SK-N-SH (cell line): ENCODE results near the gene CALCOCO1. TPM values are rescaled to one million over a fixed set of nuclear protein-coding genes. Genes with fewer than 3 reads are reported as not detected.

Experiments used
- CTCF ChIA-PET: fragments of 300-600, 350-600 bp; formaldehyde crosslinking; extraction: SDS; loops from one replicate; lab custom pipeline; 2021; lab: Yijun Ruan, JAX
- POLR2A ChIA-PET: fragments of 350-600 bp; sonication (Branson Sonifier 250); formaldehyde crosslinking; extraction: SDS; loops from one replicate; lab custom pipeline; 2020; ENCODE audit warnings: antibody characterized with exemption, inconsistent platforms; lab: Yijun Ruan, JAX
- DNase-seq: peaks from one replicate; pipeline ENCODE4 v3.0.0; 2012
- H2AFZ ChIP-seq: fragments of 200-600 bp; sonication (generic); 2 replicates; pipeline ENCODE4 v1.8.1; 2016; ENCODE audit warnings: antibody characterized with exemption, mild to moderate bottlenecking, low read depth
- H3F3A ChIP-seq: fragments of 200-600 bp; sonication (generic); replicated peaks from 2 replicates; pipeline ENCODE3; 2016; ENCODE audit warnings: antibody characterized with exemption, mild to moderate bottlenecking; ENCODE audit not compliant: insufficient read depth
- H3K27ac ChIP-seq, 2 experiments: fragments of 200-500 bp in 1 of 2; fragments of 200-600 bp in 1 of 2; sonication (Bioruptor generic) in 1 of 2; sonication (generic), shearing (Covaris generic) in 1 of 2; 2 replicates each; pipeline versions ENCODE4 v1.5.1 to v1.6.1; 2014 to 2016; ENCODE audit warnings: low read depth in 2 of 2, inconsistent platforms in 1 of 2, low read length in 1 of 2, mild to moderate bottlenecking in 1 of 2, mixed read lengths in 1 of 2
- H3K27me3 ChIP-seq: fragments of 200-600 bp; sonication (generic), shearing (Covaris generic); 2 replicates; pipeline ENCODE4 v1.6.1; 2016; ENCODE audit warnings: mixed run types; ENCODE audit not compliant: insufficient read depth
- H3K36me3 ChIP-seq, 2 experiments: fragments of 200-500 bp in 1 of 2; fragments of 200-600 bp in 1 of 2; sonication (Bioruptor generic) in 1 of 2; sonication (generic) in 1 of 2; replicated peaks in 1 of 2; 2 replicates each; pipeline versions ENCODE3 to v1.5.1; 2014 to 2016; ENCODE audit warnings: low read length in 1 of 2, mild to moderate bottlenecking in 1 of 2; ENCODE audit not compliant: insufficient read depth in 2 of 2, control insufficient read depth in 1 of 2
- H3K4me1 ChIP-seq, 2 experiments: fragments of 200-500 bp in 1 of 2; fragments of 200-600 bp in 1 of 2; sonication (Bioruptor generic) in 1 of 2; sonication (generic), shearing (Covaris generic) in 1 of 2; 2 replicates each; pipeline versions ENCODE4 v1.5.1 to v1.6.1; 2014 to 2016; ENCODE audit warnings: low read depth in 1 of 2, low read length in 1 of 2, mixed run types in 1 of 2; ENCODE audit not compliant: insufficient read depth in 2 of 2, control insufficient read depth in 1 of 2
- H3K4me2 ChIP-seq: fragments of 200-600 bp; sonication (generic), shearing (Covaris generic); 2 replicates; pipeline ENCODE4 v1.6.1; 2017; ENCODE audit warnings: mixed run types
- H3K4me3 ChIP-seq, 2 experiments: fragments of 200-500 bp in 1 of 2; fragments of 200-600 bp in 1 of 2; sonication (Bioruptor generic) in 1 of 2; sonication (generic), shearing (Covaris generic) in 1 of 2; 2 replicates each; pipeline versions ENCODE4 v1.5.1 to v1.8.1; 2014 to 2016; ENCODE audit warnings: low read depth in 2 of 2, inconsistent platforms in 1 of 2, low read length in 1 of 2, mild to moderate bottlenecking in 1 of 2, mixed read lengths in 1 of 2, moderate library complexity in 1 of 2
- H3K79me2 ChIP-seq: fragments of 200-600 bp; sonication (generic); 2 replicates; pipeline ENCODE4 v1.8.1; 2017; ENCODE audit warnings: mild to moderate bottlenecking; ENCODE audit not compliant: insufficient read depth
- H3K9ac ChIP-seq: fragments of 200-600 bp; sonication (generic); 2 replicates; pipeline ENCODE4 v1.6.1; 2017; ENCODE audit warnings: mixed run types
- H3K9me2 ChIP-seq: fragments of 200-600 bp; sonication (generic); 2 replicates; pipeline ENCODE4 v1.6.1; 2017; ENCODE audit warnings: mixed run types
- H3K9me3 ChIP-seq: fragments of 200-600 bp; sonication (generic); 2 replicates; pipeline ENCODE4 v1.6.1; 2017; ENCODE audit warnings: mixed run types, mild to moderate bottlenecking, moderate library complexity
- H4K20me1 ChIP-seq: fragments of 200-600 bp; sonication (generic); 2 replicates; pipeline ENCODE4 v1.6.1; 2017; ENCODE audit warnings: mild to moderate bottlenecking, mixed run types; ENCODE audit not compliant: insufficient read depth
- CHD2 ChIP-seq: fragments of 150-350 bp; IDR thresholded peaks from 2 replicates; pipeline ENCODE4 v1.6.1; 2018; ENCODE audit warnings: low read length; ENCODE audit not compliant: partially characterized antibody
- ELF1 ChIP-seq: IDR thresholded peaks from 2 replicates; pipeline ENCODE4 v1.4.0; 2012
- EP300 ChIP-seq, 2 experiments: IDR thresholded peaks; 2 replicates each; pipeline versions ENCODE4 v1.4.0 to v1.6.1; 2012; ENCODE audit warnings: borderline replicate concordance in 1 of 2, low read depth in 1 of 2, low read length in 1 of 2
- EZH2phosphoT487 ChIP-seq: fragments of 200-600 bp; sonication (generic); IDR thresholded peaks from 2 replicates; pipeline ENCODE4 v1.6.1; 2017; ENCODE audit warnings: low read depth, mixed run types, mild to moderate bottlenecking, antibody characterized with exemption, moderate library complexity, borderline replicate concordance
- FOSL2 ChIP-seq: IDR thresholded peaks from 2 replicates; pipeline ENCODE4 v1.4.0; 2012; ENCODE audit warnings: low read depth, mild to moderate bottlenecking, moderate library complexity, borderline replicate concordance
- FOXJ3 ChIP-seq: sonication (generic); formaldehyde crosslinking; IDR thresholded peaks from 2 replicates; pipeline ENCODE4 v1.5.1; 2020; ENCODE audit warnings: mild to moderate bottlenecking, missing genetic modification reagents
- FOXM1 ChIP-seq: IDR thresholded peaks from 2 replicates; pipeline ENCODE4 v1.4.0; 2012; ENCODE audit warnings: low read depth, mild to moderate bottlenecking
- GABPA ChIP-seq: IDR thresholded peaks from 2 replicates; pipeline ENCODE4 v1.4.0; 2012; ENCODE audit warnings: low read depth, mild to moderate bottlenecking
- GATA2 ChIP-seq: sonication (generic); formaldehyde crosslinking; IDR thresholded peaks from 2 replicates; pipeline ENCODE4 v1.5.0; 2020; ENCODE audit warnings: mild to moderate bottlenecking, missing genetic modification reagents
- JUND ChIP-seq: IDR thresholded peaks from 2 replicates; pipeline ENCODE4 v1.4.0; 2012
- MAX ChIP-seq: IDR thresholded peaks from 2 replicates; pipeline ENCODE4 v1.4.0; 2012; ENCODE audit warnings: low read depth
- MEF2A ChIP-seq: IDR thresholded peaks from 2 replicates; pipeline ENCODE4 v1.4.0; 2012; ENCODE audit warnings: low read depth, borderline replicate concordance
- MXI1 ChIP-seq: IDR thresholded peaks from 2 replicates; pipeline ENCODE4 v1.6.1; 2012; ENCODE audit warnings: mild to moderate bottlenecking, low read depth, low read length, improper control_type of control experiment
- NFIC ChIP-seq: IDR thresholded peaks from 2 replicates; pipeline ENCODE4 v1.4.0; 2012; ENCODE audit warnings: borderline replicate concordance
- NRF1 ChIP-seq: IDR thresholded peaks from 2 replicates; pipeline ENCODE4 v1.6.1; 2012; ENCODE audit warnings: low read depth, mild to moderate bottlenecking, low read length
- POLR2AphosphoS5 ChIP-seq: IDR thresholded peaks from 2 replicates; pipeline ENCODE4 v1.6.1; 2012; ENCODE audit warnings: low read depth, low read length
- RAD21 ChIP-seq: IDR thresholded peaks from 2 replicates; pipeline ENCODE4 v1.6.1; 2012; ENCODE audit warnings: mild to moderate bottlenecking, low read length
- RCOR1 ChIP-seq: fragments of 150-350 bp; IDR thresholded peaks from 2 replicates; pipeline ENCODE4 v1.6.1; 2017; ENCODE audit warnings: antibody characterized with exemption, low read length
- REST ChIP-seq: IDR thresholded peaks from 2 replicates; pipeline ENCODE4 v1.6.1; 2012; ENCODE audit warnings: mild to moderate bottlenecking, low read depth, low read length, moderate library complexity
- RFX5 ChIP-seq: IDR thresholded peaks from 2 replicates; pipeline ENCODE4 v1.6.1; 2012; ENCODE audit warnings: mild to moderate bottlenecking, improper control_type of control experiment, low read length
- RXRA ChIP-seq: IDR thresholded peaks from 2 replicates; pipeline ENCODE4 v1.4.0; 2012; ENCODE audit warnings: low read depth, mild to moderate bottlenecking, borderline replicate concordance
- SIN3A ChIP-seq: IDR thresholded peaks from 2 replicates; pipeline ENCODE4 v1.6.1; 2012; ENCODE audit warnings: low read depth, mild to moderate bottlenecking, low read length, moderate library complexity, borderline replicate concordance
- SMC3 ChIP-seq: IDR thresholded peaks from 2 replicates; pipeline ENCODE4 v1.6.1; 2012; ENCODE audit warnings: low read depth, low read length, improper control_type of control experiment
- TAF1 ChIP-seq: IDR thresholded peaks from 2 replicates; pipeline ENCODE4 v1.6.1; 2012; ENCODE audit warnings: low read depth, mild to moderate bottlenecking, low read length, moderate library complexity, borderline replicate concordance
- TEAD4 ChIP-seq: IDR thresholded peaks from 2 replicates; pipeline ENCODE4 v1.4.0; 2012; ENCODE audit warnings: mild to moderate bottlenecking, borderline replicate concordance; ENCODE audit not compliant: insufficient read depth
- USF2 ChIP-seq: fragments of 150-350 bp; IDR thresholded peaks from 2 replicates; pipeline ENCODE4 v1.6.1; 2017; ENCODE audit warnings: antibody characterized with exemption, low read length, low read depth, borderline replicate concordance
- YY1 ChIP-seq: IDR thresholded peaks from 2 replicates; pipeline ENCODE4 v1.4.0; 2012; ENCODE audit warnings: low read depth, mild to moderate bottlenecking
- WGBS: methylation state at CpG from one replicate; pipeline ENCODE4 v1.1.6; 2017; ENCODE audit warnings: low lambda C conversion rate; 5-methylcytosine and 5-hydroxymethylcytosine counted together
- polyA plus RNA-seq, 3 experiments: library from polyadenylated mRNA; depleted of rRNA; stranded (reverse); fragments of >200 nt; gene quantifications; 2 replicates each; pipeline ENCODE4 v1.2.3, GENCODE V29; 2012

The CALCOCO1 gene
- polyA plus RNA-seq, 1 of the 3 experiments (the other 2 are of a cell fraction): 72.1 TPM

GRCh38 chr12:53676656-53677015 is 50.6 kb downstream of the CALCOCO1 start (continued):
- no peak for TF ChIP-seq FOXJ3
- TF ChIP-seq, all 33 proteins: peak for 0

- Histone ChIP-seq H2AFZ (peak within 1 kb of the TSS; percentile 96), H3K36me3 (peaks cover 14 to 28% of the 10 kb centered on the region in 2 experiments), H3K9me3 (no peaks in the 10 kb centered on the region), H3K79me2 (peaks cover 46% of the 10 kb centered on the region), H3K9ac (peak within 1 kb of the TSS; percentile 74), H3K4me2 (peak within 1 kb of the TSS; percentile 87), H3K27me3 (no peaks in the 10 kb centered on the region), H3F3A (peaks cover 5% of the 10 kb centered on the region), H3K9me2 (no peaks in the 10 kb centered on the region), H4K20me1 (no peaks in the 10 kb centered on the region), H3K27ac (peak within 1 kb of the TSS; percentile 44 to 91), H3K4me1 (peaks cover 0 to 8% of the 10 kb centered on the region in 2 experiments; a peak in 2 of 4 replicates), H3K4me3 (peak within 1 kb of the TSS; percentile 70 to 75)
- peak; percentile 98 for DNase-seq
- ChIA-PET POLR2A (interaction anchor here (0.6 to 2.3 kb wide), 8 partner anchors 9 to 590 kb away, joined by 3 to 16 read pairs (median 4); partner anchors contain the start of genes ATF7 and TARBP2), CTCF (interaction anchor here (0.6 to 8.3 kb wide), 59 partner anchors 8 to 628 kb away, joined by 3 to 120 read pairs (median 5); no protein-coding TSS in a partner anchor)
- 21% methylated on average over 37 of the region's 61 CpGs for WGBS
- TF ChIP-seq SMC3: peak; percentile 98
- no peak; the same call in 1 of the 2 replicates for TF ChIP-seq SIN3A
- TF ChIP-seq FOSL2: no peak
- TF ChIP-seq REST: 0 out of 2 replicates have a peak, but pooled peaks have one; percentile 37
- TF ChIP-seq CHD2: peak; percentile 89
- no peak for TF ChIP-seq JUND
- TF ChIP-seq RCOR1: peak; percentile 61
- peak; percentile 65; the same call in 1 of the 2 replicates for TF ChIP-seq ELF1
- TF ChIP-seq YY1: peak; percentile 97
- TF ChIP-seq MXI1: peak; percentile 82; the same call in 1 of the 2 replicates
- no peak for TF ChIP-seq EP300 (IDR thresholded peaks at IDR 0.05; ENCODE audit: borderline replicate concordance in 1 of 2, low read depth in 1 of 2, low read length in 1 of 2)
- TF ChIP-seq FOXM1: no peak
- no peak for TF ChIP-seq USF2
- TF ChIP-seq GATA2 (CRISPR knock-in tag): no peak
- TF ChIP-seq EZH2phosphoT487: no peak
- TF ChIP-seq FOXJ3: peak; percentile 77; the same call in 1 of the 2 replicates
- peak; percentile 96 for TF ChIP-seq MAX
- TF ChIP-seq RFX5: no peak
- TF ChIP-seq NFIC: no peak
- peak; percentile 10; the same call in 1 of the 2 replicates for TF ChIP-seq GABPA
- TF ChIP-seq TAF1: peak; percentile 87
- no peak for TF ChIP-seq TEAD4
- TF ChIP-seq MEF2A: no peak
- TF ChIP-seq NRF1: peak; percentile 94
- peak; percentile 89 for TF ChIP-seq POLR2AphosphoS5
- peak; percentile 81 for TF ChIP-seq RAD21
- TF ChIP-seq RXRA: no peak
Measured at GRCh38 chr12:53675701-53676607, 51.3 kb downstream of the CALCOCO1 start, which contains the start of gene ATP5MC2. TSS of gene ATP5MC2 (minus strand) at chr12:53676083. CDS start at chr12:53672614, 3,469 bp downstream.
